NCI-H748 (cell line): ENCODE results near the gene RPS28.
A peak's percentile ranks its signal among the peaks of the same experiment; 100 is the strongest.
"Not testable (repeated sequence)": the region's sequence is repeated elsewhere in the genome, so short reads cannot be mapped to it uniquely, and the experiment has no call there.

Experiments used
- DNase-seq: peaks from one replicate; lab custom pipeline; 2025; ENCODE audit not compliant: unreplicated experiment; lab: John Stamatoyannopoulos, UW

The RPS28 gene

DNA sequence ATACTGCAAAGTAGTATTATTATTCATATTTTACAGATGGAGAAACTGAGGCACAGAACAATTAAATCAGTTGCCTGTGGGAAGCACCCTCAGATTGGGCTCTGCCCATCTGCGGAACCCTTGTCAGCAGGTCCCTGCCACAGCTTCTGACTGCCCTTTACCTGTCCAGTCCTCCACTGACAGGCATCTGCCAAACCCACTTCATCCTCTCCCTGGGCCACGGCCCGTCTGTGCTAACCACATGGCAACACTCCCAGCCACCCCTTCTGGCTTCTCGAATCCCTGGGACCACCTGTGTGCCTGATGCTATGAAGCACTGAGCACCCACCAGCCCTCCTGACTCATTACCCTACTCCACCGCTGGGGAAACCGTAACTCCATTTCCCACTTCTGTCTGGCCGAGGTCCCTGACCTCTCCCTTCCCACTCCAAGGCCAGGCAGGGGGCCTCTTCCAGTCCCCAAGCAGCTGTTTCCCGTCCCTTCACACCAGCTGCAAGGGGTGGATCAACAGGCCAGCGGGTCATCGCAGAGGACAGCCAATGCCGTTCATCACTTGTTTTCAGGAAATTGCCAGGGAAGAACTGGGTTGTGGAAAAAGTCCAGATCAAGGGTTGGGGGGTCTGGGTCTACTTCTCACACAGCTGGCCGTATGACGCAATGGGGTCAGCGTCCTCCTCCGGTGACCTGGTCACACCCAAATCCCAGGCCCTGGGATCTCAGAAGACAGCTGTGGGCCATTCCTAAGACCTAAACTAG is 19.2 kb downstream of the RPS28 start:
- no peak for DNase-seq

DNA sequence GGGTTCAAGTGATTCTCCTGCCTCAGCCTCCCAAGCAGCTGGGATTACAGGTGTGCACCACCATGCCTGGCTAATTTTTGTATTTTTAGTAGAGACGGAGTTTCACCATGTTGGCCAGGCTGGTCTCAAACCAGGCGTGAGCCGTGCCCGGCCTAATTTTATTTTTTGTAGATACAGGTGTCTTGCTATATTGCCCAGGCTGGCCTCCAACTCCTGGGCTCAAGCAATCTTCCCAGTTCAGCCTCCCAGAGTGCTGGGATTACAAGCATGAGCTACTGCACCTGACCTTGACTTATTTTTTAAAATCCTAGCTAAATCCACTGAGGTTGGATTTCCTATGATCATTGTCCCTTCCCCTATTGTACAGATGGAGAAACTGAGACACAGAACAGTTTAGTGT is 20.2 kb downstream of the RPS28 start:
- DNase-seq = not testable (repeated sequence)

DNA sequence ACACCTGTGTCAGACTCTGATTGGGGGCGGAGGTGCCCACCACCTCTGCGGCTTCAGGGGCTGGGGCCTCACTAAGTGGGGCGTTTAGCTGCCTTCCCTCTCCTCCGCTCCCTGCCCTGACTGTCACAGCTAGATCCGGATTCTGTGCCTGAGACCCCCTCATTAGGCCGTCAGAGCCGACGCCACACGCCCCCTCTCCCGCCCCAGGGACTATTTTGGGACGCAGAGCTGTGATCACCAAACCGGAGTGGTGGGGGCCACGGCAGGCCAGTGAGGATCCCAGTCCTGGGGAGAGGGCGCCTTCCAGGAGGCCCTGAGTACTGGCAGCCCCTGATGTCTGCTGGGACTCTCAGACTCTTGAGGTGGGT is 21.0 kb downstream of the RPS28 start:
- DNase-seq = no peak

DNA sequence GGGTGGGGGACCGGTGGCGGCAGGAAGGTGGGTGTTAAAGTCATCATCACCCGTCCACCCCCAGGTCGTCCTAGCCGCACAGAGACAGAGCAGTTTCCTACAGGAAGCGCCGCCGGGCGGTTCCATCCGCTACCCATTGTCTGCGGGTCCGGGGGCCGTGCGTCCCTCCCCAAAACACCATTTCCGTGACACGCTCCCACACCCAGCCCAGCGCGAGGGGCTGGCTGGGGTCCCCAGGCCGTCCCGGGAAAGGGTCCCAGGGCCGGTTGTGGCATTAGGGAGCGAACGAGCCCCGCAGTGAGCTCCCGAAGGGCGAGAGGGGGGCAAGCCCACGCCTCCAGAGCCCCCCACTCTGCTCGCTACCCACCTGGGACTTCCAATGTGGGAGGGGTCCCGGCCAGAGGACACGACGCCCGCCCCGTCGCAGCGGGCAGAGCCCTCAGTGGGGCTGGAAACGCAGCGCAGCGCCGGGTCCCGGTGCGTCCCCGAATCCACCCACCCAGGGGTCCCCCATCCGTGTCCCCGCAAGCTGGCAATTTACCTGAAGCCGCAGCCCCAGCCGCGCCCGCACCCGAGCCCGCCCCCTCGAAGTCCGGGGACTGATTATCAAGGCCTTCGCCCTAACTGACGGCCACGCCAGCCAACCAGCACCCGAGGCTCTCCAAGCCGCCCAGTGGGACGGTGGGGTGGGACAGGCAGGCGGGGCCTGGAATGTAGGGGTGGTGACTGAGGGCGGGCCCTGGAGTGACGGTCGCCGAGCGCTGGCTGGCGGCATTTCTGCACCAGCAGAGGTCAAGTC is 21.6 kb downstream of the RPS28 start, which contains the start of gene KANK3:
KANK3 (minus strand) TSS at position 579 of the 799 bp plus-strand sequence. CDS start 5,434 bp downstream, outside the sequence.
- DNase-seq = peak; percentile 83

DNA sequence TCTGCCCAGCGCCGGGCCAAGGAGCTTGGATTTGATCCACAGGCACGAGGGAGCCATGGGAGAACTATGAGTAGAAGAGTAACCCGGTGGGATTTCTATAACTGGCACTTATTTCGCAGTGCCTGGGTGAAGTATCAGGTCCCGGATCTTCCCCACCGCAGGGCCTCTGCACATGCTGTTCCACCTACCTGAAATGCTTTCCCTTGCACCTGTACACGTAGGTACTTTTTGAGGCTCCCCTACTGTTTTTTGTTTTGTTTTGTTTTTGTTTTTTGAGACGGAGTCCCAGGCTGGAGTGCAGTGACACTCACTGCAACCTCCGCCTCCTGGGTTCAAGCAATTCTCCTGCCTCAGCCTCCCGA is 22.2 kb downstream of the RPS28 start:
- DNase-seq = no peak

DNA sequence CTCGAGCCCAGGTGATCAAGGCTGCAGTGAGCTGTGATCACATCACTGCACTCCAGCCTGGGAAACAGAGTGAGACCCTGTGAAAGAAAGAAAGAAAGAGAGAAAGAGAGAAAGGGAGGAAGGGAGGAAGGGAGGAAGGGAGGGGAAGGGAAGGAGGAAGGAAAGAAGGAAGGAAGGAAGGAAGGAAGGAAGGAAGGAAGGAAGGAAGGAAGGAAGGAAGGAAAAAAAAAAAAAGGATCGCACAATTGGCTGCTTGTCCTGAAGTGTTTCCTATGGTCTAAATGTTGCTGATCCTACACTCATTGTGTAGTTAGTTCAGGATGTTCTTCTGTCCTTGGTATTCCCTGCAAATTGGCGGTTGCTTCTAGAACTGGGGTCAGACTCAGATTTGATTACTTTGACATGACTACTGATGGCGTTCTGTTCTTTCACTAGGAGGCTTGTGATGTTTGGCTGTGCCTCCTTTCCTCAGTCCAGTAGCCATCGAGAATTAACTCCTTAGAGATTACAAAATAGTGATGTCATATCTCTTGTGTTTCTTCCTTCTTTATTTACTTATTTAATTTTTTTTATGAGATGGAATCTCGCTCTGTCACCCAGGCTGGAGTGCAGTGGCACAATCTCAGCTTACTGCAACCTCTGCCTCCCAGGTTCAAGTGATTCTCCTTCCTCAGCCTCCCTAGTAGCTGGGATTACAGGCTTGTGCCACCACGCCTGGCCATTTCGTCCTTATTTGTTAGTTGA is 28.5 kb downstream of the RPS28 start:
- DNase-seq = not testable (repeated sequence)

DNA sequence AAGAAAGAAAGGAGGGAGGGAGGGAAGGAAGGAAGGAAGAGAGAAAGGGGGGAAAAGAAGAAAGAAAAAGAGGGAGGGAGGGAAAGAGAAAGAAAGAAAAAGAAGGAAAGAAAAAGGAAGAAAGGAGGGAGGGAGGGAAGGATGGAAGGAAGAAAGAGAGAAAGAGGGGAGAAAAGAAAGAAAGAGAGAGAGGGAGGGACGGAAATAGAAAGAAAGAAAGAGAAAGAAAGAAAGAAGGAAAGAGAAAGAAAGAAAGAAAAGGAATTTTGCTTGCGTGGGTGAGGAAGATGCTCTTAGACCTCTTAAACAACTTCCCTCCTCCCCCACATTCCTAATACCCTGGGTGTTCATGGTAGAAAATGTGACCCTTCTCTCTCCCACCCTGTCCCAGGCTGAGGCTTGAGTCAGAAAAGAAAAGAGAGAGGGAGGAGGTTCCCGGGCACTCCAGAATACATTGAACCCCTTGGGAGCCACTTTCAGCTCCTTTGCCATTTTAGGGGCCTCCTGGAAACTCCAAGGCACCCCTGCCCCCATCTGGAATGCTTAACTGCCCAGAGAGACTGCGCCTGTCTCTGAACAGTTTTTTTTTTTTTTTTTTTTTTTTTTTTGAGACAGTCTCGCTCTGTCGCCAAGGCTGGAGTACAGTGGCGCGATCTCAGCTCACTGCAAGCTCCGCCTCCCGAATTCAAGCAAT is 31.0 kb downstream of the RPS28 start:
- DNase-seq = no peak

DNA sequence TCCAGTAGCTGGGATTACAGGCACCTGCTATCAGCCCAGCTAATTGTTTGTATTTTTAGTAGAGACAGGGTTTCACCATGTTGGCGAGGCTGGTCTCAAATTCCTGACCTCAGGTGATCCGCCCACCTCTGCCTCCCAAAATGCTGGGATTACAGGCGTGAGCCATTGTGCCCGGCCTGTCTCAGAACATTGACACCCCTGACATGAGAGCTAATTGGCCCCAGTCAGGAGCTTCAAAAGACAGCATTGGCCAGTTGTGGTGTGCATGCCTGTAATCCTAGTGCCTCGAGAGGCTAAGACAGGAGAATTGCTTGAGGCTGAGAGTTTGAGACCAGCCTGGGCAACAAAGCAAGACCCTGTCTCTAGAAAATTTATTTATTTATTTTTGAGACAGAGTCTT is 31.5 kb downstream of the RPS28 start:
- DNase-seq = not testable (repeated sequence)

DNA sequence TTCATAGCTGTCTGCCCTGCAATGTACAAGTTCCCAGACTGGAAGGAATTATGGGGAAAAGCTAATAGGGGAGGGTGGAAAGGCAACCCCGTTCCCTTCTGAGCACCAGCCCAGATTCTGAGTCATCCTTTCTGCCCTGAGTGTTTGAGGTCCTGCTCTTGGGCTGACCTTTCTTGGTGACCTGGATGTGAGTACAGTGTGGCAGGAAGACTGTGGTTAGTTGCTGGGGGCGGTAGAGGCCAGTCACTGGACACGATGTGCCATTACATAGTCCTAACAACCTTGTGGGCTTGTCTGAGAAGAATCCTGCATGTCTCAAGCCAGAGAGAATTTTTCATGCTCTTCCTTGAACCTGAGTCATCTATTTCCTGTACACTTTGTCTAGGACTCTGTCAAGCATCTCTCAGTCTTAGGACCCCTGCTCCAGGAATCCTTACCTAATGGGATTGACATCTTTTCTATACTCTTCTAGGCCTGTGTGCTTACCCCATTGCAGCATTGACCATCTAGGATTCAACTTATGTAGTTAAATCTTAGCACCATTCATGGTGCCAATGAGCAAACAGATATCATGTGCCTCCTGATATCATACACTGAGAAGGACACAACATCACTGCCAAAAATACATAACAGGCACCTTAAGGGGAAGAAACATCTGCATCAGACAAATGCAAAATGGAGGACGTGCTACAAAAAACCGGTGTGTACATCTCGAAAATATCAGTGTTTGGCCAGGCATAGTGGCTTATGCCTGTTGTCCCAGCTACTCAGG is 34.5 kb downstream of the RPS28 start:
- DNase-seq = no peak

DNA sequence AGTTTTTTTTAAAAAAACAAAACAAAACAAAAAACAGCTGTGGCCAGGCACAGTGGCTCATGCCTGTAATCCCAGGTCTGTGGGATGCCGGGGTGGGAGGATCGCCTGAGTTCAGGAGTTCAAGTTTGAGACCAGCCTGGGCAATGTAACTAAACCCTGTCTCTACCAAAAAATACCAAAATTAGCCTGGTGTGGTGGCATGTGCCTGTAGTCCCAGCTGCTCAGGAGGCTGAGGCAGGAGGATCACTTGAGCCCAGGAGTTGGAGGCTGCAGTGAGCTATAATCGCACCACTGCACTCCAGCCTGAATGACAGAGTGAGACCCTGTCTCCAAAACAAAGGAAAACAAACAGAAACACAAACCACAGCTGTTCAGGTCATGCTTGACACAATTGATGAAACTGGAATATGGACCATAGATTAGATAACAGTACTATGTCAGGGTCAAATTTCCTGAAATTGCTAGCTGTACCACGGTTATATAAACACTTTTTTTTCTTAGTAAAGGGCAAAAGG is 35.8 kb downstream of the RPS28 start:
- peak; percentile 4 for DNase-seq

DNA sequence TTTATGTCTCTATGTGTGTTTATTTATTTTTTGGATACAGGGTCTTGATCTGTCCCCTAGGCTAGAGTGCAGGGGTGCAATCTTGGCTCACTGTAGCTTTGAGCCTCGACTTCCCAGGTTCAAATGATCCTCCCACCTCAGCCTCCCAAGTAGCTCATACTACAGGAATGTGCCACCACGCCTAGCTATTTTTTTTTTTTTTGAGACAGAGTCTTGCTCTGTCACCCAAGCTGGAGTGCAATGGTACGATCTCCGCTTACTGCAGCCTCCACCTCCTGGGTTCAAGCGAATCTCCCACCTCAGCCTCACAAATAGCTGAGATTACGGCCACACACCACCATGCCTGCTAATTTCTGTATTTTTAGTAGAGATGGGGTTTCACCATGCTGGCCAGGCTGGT is 37.7 kb downstream of the RPS28 start:
- DNase-seq = no peak

DNA sequence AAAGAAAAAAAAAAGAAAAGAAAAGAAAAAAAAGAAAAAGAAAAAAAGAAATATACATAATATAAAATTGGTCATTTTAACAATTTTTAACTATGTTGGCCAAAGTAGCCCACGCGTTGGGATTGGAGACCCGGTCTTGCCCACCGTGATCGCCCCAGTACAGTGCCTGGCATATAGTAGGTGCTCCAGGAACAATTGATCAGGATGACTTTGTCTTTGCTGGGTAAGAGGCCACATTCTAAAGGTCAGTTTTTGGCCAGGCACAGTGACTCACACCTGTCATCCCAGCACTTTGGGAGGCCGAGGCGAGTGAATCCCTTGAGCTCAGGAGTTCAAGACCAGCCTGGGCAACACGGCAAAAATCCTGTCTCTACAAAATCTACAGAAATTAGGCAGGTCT is 38.9 kb downstream of the RPS28 start:
- no peak for DNase-seq

DNA sequence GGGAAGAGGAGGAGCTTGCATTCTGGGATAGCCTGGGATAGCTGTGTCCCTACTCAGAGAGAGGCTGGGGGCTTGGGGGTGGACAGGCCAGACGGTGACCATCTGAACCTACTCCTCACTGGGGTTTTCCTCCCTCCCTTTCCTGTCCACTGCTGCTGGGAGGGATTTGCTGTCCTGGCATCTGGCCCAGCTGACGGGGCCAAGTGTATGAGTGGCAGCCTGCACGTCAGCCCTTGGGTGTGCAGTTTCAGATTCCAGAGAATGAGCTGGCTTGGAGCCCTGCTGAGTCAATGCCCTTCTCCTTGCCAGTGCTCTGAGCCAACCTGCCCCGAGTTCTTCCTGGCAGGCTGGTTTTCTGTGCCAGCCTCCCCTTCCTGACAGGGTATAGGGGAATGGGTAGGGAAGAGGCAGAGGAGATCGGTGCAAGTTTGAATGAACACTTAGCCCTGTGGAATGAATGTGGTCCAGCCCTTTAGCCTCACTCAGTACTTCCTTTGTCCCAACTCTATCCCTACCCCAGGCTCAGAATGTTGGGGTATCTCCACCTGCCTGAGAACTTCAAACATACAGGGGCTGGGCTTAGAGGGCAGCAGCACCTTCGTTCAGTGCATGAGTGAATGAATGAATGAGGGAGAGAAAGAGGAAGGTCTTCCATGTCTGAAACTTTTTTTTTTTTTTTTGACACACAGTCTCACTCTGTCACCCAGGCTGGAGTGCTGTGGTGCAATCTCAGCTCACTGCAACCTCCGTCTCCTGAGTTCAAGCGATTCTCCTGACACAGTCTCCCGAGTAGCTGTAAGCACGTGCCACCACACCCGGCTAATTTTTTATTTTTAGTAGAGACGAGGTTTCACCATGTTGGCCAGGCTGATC is 40.9 kb downstream of the RPS28 start:
- DNase-seq = peak; percentile 8

DNA sequence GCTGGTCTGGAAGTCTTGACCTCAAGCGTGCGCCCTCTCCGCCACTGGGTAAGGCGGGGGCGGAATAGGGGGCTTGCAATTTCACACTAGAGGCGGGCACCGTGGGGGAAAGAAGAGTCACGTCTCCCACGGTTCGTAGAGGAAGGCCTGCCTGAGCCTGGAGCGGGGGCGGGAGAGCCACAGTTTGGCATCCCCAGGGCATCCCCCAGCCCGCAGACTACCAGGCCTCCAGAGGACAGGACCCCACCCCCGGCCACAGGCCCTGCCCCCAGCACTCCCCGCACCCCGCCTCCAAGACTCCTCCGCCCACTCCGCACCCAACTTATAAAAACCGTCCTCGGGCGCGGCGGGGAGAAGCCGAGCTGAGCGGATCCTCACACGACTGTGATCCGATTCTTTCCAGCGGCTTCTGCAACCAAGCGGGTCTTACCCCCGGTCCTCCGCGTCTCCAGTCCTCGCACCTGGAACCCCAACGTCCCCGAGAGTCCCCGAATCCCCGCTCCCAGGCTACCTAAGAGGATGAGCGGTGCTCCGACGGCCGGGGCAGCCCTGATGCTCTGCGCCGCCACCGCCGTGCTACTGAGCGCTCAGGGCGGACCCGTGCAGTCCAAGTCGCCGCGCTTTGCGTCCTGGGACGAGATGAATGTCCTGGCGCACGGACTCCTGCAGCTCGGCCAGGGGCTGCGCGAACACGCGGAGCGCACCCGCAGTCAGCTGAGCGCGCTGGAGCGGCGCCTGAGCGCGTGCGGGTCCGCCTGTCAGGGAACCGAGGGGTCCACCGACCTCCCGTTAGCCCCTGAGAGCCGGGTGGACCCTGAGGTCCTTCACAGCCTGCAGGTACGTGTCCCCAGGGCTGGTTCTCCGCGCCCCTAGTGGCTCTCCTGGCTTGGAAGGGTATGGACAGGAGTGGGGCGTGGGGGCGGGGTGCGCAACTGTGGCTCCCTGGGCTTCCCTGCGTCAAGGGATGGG is 42.8 kb downstream of the RPS28 start, which contains the start of gene ANGPTL4:
ANGPTL4 (plus strand) TSS at position 353 of the 969 bp plus-strand sequence; CDS start at position 520, 167 bp downstream.
- peak; percentile 44 for DNase-seq

DNA sequence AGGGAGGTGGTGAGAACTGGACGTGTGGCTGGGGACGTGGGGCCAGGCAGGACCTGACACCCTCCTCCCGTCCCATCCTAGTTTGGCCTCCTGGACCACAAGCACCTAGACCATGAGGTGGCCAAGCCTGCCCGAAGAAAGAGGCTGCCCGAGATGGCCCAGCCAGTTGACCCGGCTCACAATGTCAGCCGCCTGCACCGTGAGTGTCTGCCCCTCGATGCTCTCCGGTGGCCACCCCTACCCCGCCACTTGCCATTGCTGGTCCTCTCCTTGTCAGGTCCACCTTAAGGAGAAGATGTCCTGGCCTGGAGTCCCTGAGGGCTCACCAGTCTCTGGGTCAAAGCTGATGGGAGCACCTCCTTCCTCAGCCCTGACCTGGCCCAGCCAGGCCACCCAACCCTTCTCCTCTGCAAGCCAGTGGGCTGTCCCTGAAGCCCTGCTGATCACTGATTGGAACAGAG is 44.9 kb downstream of the RPS28 start:
- no peak for DNase-seq

DNA sequence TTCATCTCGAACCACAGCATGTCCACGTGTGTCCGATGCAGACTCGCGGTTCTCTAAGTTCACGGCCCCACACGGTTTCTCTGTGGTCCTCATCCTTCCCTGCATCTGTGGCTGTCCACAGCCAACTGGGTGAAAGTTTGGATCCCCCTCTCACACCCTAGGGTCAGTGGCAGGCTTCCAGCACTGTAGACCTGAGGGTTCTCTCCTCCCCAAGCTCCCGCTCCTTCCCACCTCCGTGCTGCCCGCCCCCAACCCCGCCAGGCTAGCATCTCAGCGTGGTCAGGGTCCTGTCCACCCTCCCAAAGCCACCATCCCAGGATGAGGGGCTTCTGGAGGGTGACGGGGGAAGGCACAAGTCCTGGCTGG is 45.6 kb downstream of the RPS28 start:
- DNase-seq = no peak

DNA sequence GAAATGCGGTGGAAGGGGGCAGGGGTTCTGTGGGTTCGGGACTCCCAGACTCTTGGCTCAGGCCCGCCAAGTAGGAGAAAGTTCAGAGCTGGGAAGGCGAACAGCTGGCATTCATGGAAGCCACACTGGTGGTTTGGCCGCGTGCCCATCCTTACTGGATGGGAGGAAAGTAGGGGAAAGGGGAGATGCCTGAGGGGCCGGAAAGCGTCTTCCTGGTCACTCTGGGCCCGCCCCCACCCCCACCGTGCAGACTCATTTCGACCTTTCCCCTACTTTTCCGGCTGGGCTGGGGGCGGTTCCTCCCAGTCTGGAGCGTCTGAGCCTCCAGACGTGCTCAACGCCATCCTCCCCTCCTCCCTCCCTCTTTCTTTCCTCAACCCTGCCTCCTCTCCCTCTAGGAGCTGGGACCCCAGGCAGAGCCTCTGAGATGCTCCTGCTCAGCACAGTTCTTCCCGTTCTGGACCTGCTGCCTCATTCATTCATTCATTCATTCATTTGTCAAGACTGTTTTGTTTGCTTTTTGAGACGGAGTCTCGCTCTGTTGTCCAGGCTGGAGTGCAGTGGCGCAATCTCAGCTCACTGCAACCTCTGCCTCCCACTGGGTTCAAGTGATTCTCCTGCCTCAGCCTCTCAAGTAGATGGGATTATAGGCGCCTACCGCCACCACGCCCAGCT is 46.2 kb downstream of the RPS28 start:
- peak; percentile 24 for DNase-seq
